ENCODE measurements around the gene BCR. TPM values are rescaled to one million over a fixed set of nuclear protein-coding genes. Genes with fewer than 3 reads are reported as not detected.
A peak's percentile ranks its signal among the peaks of the same experiment; 100 is the strongest.
"Not testable (repeated sequence)": the region's sequence is repeated elsewhere in the genome, so short reads cannot be mapped to it uniquely, and the experiment has no call there.

Gene BCR
- total RNA-seq, 1 experiment from 2014 or later, result 129 TPM

- CTCF ChIA-PET, result interaction anchor here (0.9 to 1.5 kb wide), 3 partner anchors 16 to 79 kb away, joined by 3 to 5 read pairs (median 3); no protein-coding TSS in a partner anchor
- H3K36me3 Mint-ChIP-seq, result peaks cover 19% of the 10 kb centered on the region
- TF ChIP-seq, protein P1, sequence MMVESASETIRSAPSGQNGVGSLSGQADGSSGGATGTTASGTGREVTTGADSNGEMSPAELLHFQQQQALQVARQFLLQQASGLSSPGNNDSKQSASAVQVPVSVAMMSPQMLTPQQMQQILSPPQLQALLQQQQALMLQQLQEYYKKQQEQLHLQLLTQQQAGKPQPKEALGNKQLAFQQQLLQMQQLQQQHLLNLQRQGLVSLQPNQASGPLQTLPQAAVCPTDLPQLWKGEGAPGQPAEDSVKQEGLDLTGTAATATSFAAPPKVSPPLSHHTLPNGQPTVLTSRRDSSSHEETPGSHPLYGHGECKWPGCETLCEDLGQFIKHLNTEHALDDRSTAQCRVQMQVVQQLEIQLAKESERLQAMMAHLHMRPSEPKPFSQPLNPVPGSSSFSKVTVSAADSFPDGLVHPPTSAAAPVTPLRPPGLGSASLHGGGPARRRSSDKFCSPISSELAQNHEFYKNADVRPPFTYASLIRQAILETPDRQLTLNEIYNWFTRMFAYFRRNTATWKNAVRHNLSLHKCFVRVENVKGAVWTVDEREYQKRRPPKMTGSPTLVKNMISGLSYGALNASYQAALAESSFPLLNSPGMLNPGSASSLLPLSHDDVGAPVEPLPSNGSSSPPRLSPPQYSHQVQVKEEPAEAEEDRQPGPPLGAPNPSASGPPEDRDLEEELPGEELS (CRISPR knock-in tag; IDR thresholded peaks at IDR 0.05), result no peak
- no peak for TF ChIP-seq ATF3 (CRISPR knock-in tag; conservative IDR thresholded peaks at IDR 0.05)
- no peak for TF ChIP-seq ZMAT4 (CRISPR knock-in tag; IDR thresholded peaks at IDR 0.05)
- TF ChIP-seq MYBL2 (CRISPR knock-in tag; IDR thresholded peaks at IDR 0.05), result no peak
- TF ChIP-seq RELA (CRISPR knock-in tag; IDR thresholded peaks at IDR 0.05; ENCODE audit: borderline replicate concordance), result no peak
- no peak overlapping the region for H3K4me3 Mint-ChIP-seq
- no peak overlapping the region for H3K27ac Mint-ChIP-seq
- H3K4me1 Mint-ChIP-seq, result no peaks in the 10 kb centered on the region
- POLR2A ChIA-PET, result no interaction called here
- no peaks in the 10 kb centered on the region for H3K9me3 Mint-ChIP-seq
- ATAC-seq (no peak), DNase-seq (ENCODE audit: low spot score) (no peak)
- no peaks in the 10 kb centered on the region for H3K27me3 Mint-ChIP-seq (ENCODE audit: low read depth)
These were observed 126.6 kb downstream of the BCR start for GRCh38 chr22:23306926-23307325.

DNA sequence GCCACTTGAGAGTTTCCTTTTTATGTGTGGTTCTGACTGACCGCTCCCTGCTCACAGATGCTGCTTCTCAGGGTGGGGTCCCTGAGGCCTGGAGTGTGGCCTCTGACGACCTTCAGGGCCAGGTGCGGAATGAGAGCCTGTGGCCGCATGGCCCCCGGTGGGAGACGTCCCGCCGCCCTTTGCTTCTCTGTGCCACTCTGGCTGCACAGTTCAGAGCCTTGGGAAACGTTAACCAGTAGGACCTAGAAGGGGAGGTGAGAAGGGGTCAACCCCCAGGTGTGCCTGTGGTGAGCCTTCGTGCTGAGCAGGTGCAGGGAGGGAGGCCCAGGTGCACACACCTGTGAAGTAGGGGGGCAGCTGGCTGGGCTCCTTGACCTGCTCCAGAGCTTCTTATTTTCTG lies 127.2 kb downstream of the BCR start:
- H3K4me1 Mint-ChIP-seq; H3K27me3 Mint-ChIP-seq (ENCODE audit: low read depth); ATAC-seq; H3K27ac Mint-ChIP-seq; CTCF ChIA-PET; H3K4me3 Mint-ChIP-seq; DNase-seq (ENCODE audit: low spot score); POLR2A ChIA-PET; H3K9me3 Mint-ChIP-seq: not testable (repeated sequence)
- peaks cover 19% of the 10 kb centered on the region for H3K36me3 Mint-ChIP-seq

- POLR2A ChIA-PET; H3K4me1 Mint-ChIP-seq; H3K4me3 Mint-ChIP-seq; H3K27ac Mint-ChIP-seq; H3K27me3 Mint-ChIP-seq (ENCODE audit: low read depth); H3K9me3 Mint-ChIP-seq; DNase-seq (ENCODE audit: low spot score); ATAC-seq: not testable (repeated sequence)
- CTCF ChIA-PET, result interaction anchor here (1.4 kb wide), 1 partner anchor 76 kb away, joined by 4 read pairs; no protein-coding TSS in a partner anchor
- H3K36me3 Mint-ChIP-seq, result peaks cover 11% of the 10 kb centered on the region
These were observed 129.0 kb downstream of the BCR start for GRCh38 chr22:23309261-23309660.

DNA sequence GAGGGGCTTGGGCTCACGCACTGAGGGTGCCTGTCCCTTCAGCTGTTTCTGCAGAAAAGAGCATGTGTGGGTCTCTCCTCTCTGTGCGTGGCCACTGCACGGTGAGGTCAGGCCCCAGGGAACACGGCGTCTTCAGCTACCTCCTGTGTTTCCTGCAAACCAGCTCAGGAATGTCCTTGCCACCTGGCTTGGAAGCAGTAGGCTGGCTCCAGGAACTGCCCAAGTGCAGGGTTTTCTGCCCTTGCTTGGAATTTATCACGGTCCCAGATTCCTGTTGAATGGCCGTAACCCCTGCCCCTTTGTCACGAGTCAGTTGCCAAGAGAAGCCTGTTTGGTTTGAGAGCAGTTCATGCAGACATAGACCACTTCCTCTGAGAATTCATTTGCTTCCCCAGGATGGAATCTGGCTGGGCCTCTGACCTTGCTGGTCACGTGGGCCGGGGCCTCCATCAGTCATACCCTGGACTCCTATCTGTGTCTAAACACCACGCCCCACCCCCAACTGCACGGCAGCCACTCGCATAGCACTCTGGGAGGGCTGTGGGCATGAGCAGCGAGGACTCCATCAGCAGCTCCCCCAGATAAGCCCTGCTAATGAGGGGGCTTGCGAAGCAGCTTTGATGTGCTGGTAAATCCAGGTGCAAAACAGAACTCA lies 130.3 kb downstream of the BCR start:
- H3K27me3 Mint-ChIP-seq (ENCODE audit: low read depth); ATAC-seq; DNase-seq (ENCODE audit: low spot score); CTCF ChIA-PET; H3K9me3 Mint-ChIP-seq; H3K27ac Mint-ChIP-seq; H3K4me3 Mint-ChIP-seq; POLR2A ChIA-PET; H3K4me1 Mint-ChIP-seq: not testable (repeated sequence)
- H3K36me3 Mint-ChIP-seq, result peaks cover 13% of the 10 kb centered on the region

DNA sequence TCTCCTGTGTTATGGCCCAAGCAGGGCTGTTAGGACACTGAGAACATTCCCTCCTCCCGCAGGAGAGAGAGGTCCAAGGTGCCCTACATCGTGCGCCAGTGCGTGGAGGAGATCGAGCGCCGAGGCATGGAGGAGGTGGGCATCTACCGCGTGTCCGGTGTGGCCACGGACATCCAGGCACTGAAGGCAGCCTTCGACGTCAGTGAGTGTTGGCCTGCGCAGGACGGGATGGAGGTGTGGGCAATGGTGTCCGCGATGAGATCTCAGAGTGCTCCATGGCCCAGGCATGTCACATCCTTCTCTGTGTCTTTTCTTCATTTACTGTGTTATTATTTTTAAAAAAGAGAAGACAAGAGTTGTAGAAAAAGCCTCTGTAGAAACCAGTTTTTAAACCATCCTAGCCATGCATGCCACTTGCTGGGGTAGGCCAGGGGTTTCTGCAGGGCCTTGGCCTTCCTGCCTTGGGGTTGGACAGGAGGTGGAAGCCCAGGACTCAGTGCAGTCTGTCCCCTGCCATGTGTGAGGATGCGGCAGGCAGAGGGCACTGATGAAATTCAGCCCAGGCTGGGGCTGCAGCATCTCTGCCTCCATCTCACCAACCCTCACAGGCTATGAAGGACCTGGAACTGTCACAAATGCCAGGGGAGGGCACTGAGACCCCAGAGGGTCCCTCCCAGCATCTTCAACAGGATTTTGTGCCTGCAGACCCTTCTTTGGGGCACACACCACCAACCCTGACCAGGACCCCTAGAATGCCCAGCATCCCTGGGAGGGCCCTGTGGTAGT lies 131.5 kb downstream of the BCR start:
- CTCF ChIA-PET; ATAC-seq; H3K4me1 Mint-ChIP-seq; POLR2A ChIA-PET; H3K4me3 Mint-ChIP-seq; H3K27ac Mint-ChIP-seq; H3K27me3 Mint-ChIP-seq (ENCODE audit: low read depth); DNase-seq (ENCODE audit: low spot score); H3K9me3 Mint-ChIP-seq: not testable (repeated sequence)
- H3K36me3 Mint-ChIP-seq, result peaks cover 13% of the 10 kb centered on the region

DNA sequence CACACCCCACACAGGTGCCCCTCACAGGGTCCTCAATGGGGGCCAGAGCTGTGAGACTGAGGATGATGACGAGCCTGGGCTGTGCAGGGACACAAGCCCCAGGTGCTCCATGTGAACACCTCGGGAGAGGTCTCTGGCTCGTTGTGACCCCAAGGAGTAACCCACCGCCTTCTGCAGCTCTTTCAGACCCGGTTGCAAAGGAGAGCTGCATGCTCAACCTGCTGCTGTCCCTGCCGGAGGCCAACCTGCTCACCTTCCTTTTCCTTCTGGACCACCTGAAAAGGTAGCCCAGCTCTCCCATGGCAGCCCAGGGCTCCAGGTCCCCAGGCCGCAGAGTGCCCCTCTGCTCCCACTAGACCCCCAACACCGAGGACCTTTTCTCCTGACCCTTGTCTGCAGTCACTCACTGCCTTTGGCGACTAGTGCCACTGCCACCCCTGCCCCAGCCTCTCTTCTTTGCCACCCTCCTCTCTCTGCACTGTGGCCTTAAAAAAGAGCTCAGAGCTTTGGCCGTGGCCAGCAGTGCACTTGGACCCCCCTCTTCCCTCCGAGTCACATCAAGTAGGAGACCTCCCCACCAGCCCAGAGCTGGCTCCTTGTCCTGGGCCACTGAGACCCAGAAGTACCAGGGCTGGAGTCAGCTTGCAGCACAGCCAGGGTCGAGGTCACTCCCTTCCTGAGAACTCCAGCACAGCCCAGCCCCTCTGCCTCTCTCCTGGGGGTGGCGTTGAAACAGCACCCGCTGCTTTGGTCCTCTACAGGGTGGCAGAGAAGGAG lies 133.7 kb downstream of the BCR start:
- Mint-ChIP-seq H3K9me3 (no peaks in the 10 kb centered on the region), H3K27me3 (ENCODE audit: low read depth) (no peaks in the 10 kb centered on the region), H3K4me1 (peaks cover 3% of the 10 kb centered on the region), H3K27ac (peak overlapping the region; percentile 29; the same call in 1 of the 2 replicates), H3K36me3 (peaks cover 13% of the 10 kb centered on the region), H3K4me3 (no peak overlapping the region)
- DNase-seq (ENCODE audit: low spot score) (no peak), ATAC-seq (no peak)
- TF ChIP-seq TEAD1 (CRISPR knock-in tag; IDR thresholded peaks at IDR 0.05), result no peak
- POLR2A ChIA-PET, result no interaction called here
- CTCF ChIA-PET, result interaction anchor here (0.6 to 2.2 kb wide), 5 partner anchors 62 to 170 kb away, joined by 3 to 14 read pairs (median 4); no protein-coding TSS in a partner anchor

Measured in WTC11 (cell line).